Lung microvascular endothelial cell (primary cell): ENCODE results near the gene RAPGEF4. TPM values are rescaled to one million over a fixed set of nuclear protein-coding genes. Genes with fewer than 3 reads are reported as not detected.
"Not testable (repeated sequence)": the region's sequence is repeated elsewhere in the genome, so short reads cannot be mapped to it uniquely, and the experiment has no call there.

ENCODE experiments used
- DNase-seq, 2 donors: peaks; one replicate each; pipeline versions ENCODE4 v3.0.0 to v3.0.0-alpha.2; 2010; ENCODE audit warnings: low read depth in 2 of 2
- total RNA-seq: library from RNA; depleted of rRNA; stranded (reverse); fragments of >200 nt; gene quantifications from 2 replicates; pipeline ENCODE4 v1.2.1, GENCODE V29; 2014

The RAPGEF4 gene
- total RNA-seq, 1 donor from 2014 or later = 17.3 TPM

DNA sequence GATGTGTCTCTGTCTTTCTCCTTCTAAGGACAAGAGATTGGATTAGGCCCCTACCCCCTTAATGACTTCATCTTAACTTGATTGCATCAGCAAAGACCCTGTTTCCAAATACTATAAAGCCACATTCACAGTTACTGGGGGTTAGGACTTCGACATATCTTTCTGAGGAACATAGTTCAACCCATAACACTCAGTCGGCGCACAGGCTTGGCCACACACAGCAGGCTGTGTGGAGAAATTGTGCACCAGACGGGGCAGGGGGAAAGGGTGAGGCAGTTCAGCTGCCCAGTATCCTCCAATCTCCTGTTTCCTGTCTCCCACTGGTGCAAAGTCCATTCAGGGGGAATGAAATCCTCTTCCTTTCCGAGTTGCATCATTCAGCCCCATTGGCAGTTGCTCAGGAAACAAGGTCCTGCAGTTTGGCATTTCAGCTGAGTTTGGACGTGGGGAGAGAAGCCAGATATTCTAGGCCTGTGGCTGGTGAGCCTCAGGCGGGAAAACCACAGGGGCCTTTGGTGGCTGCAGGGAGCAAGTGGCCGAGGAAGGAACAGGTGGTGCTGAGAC lies 9.4 kb upstream of the RAPGEF4 start:
- peak; percentile 50 to 91 for DNase-seq

GRCh38 chr2:172730411-172730810 lies 5.2 kb upstream of the RAPGEF4 start:
- no peak for DNase-seq

DNA sequence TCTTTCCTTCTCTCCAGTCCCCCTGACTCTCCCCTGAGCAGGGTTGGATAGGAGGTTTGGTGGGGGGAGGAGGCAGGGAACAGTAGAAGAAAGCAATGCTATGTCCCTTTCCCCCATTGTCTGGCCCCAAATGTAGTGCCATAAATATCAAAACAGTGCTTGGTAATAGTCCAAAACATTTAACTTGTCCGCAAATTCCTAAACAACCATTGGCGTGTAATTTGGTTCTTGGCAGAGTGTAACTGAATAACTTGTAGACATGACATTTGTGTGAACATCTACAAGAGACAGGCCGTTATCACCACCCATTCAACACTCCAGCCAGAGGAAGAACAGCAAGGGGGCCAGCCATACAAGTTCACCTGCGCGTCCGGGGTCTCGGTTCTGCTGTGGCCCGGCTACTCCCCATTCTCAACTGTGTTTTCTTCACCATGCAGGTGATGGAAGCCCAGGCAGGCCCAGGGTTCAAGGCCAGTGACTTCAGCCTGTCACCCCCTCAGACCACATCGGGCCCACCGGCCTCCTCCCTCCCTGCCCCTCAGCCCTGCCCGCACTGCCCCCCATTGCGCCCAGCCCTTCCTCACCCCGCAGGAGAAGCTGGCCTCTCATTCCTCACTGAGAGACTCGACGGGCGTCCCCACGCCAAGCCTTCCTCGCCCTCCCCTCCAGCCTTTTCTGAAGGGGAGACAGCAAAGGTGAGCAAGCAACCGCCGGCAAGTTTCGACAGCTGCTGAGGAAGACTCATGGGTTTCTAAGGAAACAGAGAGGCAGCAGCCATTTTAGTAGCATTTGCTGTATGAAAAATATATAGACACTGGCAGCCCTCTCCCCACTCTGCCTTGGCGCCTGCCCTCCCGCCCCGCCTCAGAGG lies 699 bp upstream of the RAPGEF4 start:
- no peak for DNase-seq

DNA sequence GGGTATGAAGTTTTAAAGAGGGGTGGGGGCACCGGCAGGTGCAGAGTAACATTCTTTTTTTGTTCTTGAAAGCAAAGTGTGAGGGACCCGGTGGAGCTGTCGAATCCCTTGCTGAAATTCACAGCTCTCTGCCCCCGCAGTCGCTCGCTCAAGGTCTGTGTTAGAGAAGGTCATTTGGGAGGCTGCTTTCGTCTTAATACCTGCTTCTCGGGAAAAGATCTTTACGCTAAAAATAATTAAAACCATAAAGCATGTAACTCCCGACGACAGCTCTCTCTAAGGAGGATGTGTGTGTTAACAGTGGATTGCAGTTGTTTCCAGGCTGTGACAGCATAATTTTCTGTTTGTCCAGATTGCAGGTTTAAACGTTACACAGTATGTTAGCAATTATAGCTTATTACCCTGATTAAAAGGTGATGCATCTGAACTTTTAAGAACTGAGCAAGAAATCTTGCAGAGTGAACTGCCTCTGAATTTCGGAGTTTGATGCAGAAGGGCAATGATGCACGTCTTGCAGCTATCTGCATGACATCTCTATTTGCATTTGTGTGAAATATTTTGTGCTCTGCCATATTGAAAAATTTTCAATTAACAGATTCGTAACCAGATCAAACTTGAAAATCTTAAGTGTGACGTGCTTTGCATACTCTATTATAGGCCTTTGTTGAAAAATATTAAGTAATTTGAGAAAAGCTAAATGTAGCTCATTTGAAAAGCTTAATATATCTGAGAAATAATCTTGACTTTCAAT lies 954 bp downstream of the RAPGEF4 start:
- DNase-seq = no peak

DNA sequence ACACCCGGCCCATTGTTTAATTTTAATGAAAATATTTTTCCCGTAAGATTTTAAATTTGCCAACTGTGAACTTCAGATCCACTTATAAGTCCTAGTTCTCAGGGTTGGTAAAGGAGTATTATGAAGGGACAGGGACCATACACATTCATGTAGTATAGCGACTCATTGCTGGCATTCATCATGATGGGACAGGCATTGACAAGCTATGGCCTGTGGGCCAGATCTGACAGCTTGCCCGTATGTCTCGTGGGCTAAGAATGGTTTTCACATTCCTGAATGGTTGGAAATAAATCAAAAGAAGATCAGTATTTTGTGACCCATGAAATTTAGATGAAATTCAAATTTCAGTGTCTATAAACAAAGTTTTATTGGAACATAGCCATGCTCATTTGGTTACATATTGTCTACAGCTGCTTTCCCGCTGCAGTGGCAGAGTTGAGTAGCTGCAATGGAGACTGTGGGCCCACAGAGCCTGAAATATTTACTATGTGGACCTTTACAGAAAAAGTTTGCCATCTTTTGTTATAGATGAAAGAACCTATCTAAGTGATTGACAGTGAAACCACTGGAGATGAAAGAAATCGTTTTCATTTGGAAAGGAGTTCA lies 4.1 kb downstream of the RAPGEF4 start:
- no peak for DNase-seq

DNA sequence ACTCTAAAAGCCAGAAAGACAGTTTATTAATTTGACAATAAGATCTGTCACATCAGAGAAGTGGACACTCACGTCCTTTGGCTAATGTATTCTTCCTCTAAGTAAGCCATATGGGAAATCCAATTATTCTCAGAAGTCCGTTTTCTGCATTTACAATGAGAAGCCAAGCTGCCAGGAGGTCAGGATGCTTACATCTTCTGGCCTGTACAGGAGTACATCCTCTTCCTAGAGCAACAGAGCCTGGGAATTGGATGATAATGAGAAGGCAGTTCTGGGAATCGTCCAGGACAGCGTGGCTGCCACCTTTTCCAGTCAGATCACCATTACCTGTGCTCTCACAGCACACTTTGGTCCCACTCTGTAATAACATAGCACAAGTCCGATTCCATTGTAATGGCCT lies 5.2 kb downstream of the RAPGEF4 start:
- no peak for DNase-seq

DNA sequence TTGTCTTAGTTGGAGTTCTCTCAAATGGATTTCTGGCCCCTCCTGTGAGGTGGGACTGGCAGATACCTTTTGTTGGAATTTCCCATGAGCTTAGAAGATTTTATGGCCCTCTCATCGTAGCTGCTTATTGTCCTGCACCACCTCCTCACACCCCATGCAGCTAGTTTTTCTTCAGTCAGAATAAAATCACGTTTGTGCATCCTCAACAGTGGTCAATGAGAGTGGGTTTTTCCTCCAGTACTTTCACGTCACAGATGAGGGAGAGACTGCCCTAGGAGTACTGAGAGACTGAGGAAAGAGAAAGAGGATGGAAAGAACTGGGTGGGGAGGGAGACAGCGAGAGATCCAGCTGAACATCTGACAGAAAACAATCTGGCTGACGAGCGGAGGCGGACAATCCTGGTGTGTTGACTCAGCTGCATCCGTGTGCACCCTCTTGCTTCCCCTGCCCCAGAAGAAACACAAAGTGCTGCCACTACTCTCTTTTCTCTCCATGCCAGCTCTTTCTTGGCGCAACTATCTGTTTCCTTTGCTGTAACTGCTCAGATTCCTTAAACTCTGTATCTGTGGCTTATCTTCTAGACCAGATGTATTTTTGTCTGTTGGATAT lies 7.4 kb downstream of the RAPGEF4 start:
- peak; percentile 83 to 91 for DNase-seq

DNA sequence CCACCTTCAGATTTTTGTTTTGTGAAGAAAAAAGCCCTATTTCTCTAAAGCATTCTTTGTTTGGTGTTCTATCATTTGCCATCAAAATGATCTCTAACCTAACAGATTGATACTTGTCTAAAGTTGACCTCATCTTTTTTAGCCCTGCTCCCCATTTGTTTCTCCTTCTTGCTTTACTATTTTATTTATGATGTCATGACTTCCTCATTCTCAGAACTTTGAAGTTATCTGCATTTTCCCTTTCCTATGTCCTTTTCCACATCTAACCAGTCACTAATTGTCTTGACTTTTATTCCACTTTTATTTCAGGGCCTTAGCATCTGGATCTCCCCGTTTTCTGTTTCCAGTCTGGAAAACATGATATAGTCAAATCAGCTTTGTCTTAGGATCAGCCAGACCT lies 8.3 kb downstream of the RAPGEF4 start:
- no peak for DNase-seq

- DNase-seq = peak in 1 of 2 donors; percentile 82
Measured at GRCh38 chr2:172745636-172746035, 10.0 kb downstream of the RAPGEF4 start.

GRCh38 chr2:172748543-172748942 lies 12.9 kb downstream of the RAPGEF4 start:
- DNase-seq = not testable (repeated sequence)

GRCh38 chr2:172749388-172749787 lies 13.7 kb downstream of the RAPGEF4 start:
- DNase-seq = no peak

GRCh38 chr2:172751564-172751963 lies 15.9 kb downstream of the RAPGEF4 start:
- no peak for DNase-seq

DNA sequence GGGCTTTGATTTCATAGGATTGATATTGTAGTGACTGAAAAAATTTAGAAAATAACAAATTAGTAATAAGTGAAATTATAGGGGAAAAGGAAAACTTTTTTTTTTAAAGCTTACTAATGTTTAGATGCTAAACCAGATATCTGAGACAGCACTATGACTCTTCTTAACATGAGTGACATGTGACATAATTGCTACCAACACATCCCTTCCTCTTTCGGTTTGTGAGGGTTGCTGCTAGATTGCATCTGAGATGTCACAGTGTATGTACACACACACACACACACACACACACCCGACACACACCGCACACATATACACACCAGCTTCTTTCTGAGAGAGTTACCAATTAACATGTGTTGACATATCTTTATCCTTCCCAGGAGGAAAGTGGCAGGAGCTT lies 18.0 kb downstream of the RAPGEF4 start:
- peak in 1 of 2 donors; percentile 17 for DNase-seq

DNA sequence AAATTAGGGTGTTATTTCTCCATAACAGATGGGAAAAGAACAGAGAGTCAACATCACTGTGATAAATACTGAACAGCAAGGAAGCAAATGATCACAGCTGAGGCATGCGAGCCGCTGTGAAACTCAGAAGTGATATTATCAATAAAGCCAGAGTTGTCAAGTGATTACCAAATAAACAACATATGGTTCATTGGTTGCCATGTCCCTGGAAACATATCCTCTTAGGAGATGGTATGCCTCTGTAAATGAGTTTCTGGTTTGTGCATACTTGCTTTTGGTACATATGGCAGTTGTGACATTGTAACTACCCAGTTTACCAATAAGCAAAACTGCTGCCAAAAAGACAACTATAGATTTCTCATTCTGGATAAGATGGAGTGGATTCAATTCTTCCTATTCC lies 23.8 kb downstream of the RAPGEF4 start:
- DNase-seq = no peak

GRCh38 chr2:172761306-172761705 lies 25.7 kb downstream of the RAPGEF4 start:
- no peak for DNase-seq

- DNase-seq = no peak
Measured at GRCh38 chr2:172762574-172762973, 26.9 kb downstream of the RAPGEF4 start.

DNA sequence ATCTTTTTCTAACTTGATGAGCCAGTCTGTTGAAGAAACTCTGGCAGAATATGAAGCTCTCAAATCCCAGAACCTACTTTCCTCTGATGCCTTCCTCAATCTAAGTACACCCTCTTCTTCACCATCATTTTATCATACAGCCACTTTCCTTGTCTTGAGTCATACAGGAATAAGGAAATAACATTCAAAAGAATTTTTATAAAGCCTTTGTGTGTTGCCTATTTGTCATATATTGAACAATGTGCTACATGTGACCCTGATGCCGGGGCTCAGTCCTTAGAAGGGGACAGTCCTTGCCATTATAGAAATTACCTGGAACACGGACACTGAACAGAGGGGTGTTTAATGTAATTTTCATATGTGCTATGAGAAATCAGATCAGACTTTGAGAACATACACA lies 27.4 kb downstream of the RAPGEF4 start:
- peak in 1 of 2 donors; percentile 7 for DNase-seq

DNA sequence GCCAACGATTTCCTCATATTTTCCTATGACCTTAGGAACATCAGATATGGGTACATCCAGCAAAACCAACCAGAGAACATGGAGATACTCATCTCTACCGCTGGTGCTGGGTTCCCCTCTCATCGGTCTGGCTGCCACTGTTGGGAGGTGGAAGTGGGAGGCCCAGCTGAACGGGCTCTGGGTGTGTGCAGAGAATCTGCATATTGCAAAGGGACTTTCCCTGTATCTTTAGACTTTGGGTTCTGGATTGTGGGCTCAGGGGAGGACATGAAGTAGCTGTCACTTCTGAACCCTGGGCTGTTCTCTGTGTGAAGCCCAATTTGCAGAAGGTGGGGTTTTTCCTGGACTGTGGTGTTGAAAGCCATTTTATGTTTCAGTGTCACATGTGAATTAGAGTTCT lies 30.0 kb downstream of the RAPGEF4 start:
- DNase-seq = no peak

DNA sequence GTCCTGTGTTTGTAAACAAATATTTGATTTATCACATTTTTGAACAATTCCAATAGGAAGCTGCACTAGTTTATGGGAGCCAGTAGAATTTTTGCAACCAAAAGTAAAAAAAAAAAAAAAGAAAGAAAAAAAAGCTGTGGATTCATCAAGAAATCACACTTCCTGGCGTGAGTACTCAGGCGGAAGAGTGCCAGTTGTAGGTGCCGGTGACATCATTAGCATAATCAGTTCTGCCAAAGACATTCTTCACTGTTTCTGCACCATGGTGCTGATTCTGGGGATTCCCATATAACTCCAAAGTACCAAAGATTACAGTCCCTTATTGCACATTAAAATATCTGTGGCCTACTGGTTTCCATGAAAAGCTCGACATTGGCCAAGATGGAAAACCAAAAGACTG lies 32.8 kb downstream of the RAPGEF4 start:
- DNase-seq = no peak

DNA sequence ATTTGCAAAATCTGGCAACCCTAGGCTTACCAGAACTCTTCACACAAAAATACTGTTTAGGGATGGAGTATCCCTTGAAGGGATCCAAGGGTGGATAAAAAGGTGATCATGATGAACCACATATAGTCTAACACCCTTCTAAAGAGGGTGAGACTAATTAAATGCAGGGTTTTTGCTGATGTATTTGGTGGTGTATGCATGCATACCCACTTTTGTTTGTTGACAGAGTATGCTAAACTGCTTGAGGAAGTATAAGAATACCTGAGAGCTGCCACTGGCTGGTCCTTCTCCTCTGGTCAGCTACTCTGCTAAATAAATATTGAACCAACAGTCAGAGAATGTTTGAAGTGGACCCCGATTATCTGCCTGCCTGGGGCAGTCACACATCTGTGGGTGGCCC lies 34.2 kb downstream of the RAPGEF4 start:
- DNase-seq = no peak

DNA sequence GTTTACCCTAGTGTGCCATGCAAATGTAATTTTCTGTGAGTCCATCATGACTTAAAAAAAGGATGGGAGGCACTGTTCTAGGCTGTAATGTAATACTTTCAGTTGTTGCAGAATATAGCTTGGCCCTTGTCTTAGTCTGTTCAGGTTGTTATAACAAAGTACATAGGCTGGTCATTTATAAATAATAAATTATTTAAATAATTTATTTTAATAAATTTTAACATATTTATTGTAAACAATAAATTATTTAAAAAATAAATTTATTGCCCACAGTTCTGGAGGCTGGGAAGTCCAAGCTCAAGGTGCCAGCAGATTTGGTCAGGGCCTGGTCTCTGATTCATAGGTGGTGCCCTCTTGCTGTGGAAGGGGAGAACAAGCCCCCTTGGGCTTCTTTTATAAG lies 35.2 kb downstream of the RAPGEF4 start:
- no peak for DNase-seq

DNA sequence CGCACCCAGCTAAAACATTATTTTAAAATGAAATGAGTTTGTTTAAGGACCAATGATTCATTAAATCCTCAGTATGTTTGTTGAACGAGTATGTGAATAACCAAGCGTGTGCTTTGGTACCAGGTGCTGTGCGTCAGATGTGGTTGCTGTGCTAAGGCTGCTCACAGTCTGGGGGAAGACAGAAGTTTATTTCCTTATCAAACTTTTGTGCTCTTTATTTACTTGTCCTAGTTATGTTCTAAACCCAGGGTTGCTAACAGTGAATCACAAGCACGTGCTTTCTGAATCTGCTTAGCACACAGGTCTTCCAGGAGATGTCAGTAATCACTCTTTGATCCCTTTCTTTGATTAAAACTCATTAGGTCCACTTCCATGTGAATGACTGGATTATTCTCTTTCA lies 37.0 kb downstream of the RAPGEF4 start:
- no peak for DNase-seq
